ENCODE measurements around the gene ARHGEF2.
A peak's percentile ranks its signal among the peaks of the same experiment; 100 is the strongest.

ARHGEF2 gene

DNA sequence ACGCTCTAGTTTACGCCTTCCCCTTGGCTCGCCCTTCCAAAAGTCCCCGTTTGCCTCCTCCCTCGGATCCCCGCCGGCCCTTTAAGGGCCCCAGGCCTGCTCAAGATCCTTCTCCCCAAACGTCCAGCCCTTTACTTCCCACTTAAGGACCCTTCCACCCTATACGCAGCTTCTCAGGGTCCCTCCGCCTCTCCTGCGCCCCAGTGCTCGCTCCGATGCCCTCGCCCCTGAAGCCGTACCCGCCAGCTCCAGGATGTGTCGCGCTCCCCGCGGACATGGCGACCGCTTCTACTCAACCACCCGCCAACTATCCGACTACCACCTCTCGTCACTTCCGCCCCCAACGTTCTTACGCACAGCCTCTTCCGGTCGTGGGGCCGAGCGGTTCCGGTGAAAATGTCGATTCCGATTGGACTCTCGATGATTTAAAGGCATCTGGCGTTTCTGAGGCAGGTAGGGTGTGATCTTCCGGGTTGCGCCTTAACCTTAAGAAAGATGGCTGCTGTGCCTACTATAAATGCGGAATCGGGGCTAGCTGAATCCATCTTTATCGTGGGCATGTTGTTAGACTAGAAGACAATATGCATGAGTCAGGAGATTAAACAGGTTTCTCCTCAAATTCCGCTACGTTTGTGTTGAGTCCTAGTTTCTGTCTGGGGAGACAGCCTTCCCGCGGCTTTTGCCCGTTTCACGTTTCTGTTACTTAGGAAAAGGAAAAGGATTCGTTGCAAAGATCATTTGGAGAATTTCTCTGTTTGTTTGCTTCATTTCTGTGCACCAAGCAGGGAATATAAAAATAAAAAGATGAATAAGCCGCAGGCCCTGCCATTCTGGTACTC, 44.0 kb downstream of the ARHGEF2 start, which contains the start of gene KHDC4:
TSS of gene KHDC4 (minus strand) at position 317 of the 839 bp plus-strand sequence. CDS start at position 277, 40 bp downstream.
- TF ChIP-seq EZH2phosphoT487 (IDR thresholded peaks at IDR 0.05; ENCODE audit: borderline replicate concordance, low read length): no peak
- TF ChIP-seq CTCF (IDR thresholded peaks at IDR 0.05; ENCODE audit: low read depth, low read length, poor library complexity, severe bottlenecking): peak; percentile 17
- Histone ChIP-seq H4K20me1 (ENCODE audit: control insufficient read depth, insufficient read depth, low read depth, low read length) (peaks cover 17% of the 10 kb centered on the region), H3K4me2 (ENCODE audit: low read length) (peak within 1 kb of the TSS; percentile 83), H3K4me1 (ENCODE audit: control insufficient read depth, low read length) (peaks cover 49% of the 10 kb centered on the region), H3K36me3 (ENCODE audit: control insufficient read depth, low read length) (peaks cover 47% of the 10 kb centered on the region), H3K9me2 (replicated peaks; ENCODE audit: control insufficient read depth, low read length) (no peaks in the 10 kb centered on the region), H3K79me2 (ENCODE audit: control insufficient read depth, low read length) (peaks cover 53% of the 10 kb centered on the region), H3K27ac (ENCODE audit: low read depth, low read length) (peak within 1 kb of the TSS; percentile 58), H3K9me3 (ENCODE audit: control insufficient read depth, insufficient read depth, low read length) (no peaks in the 10 kb centered on the region), H3K4me3 (ENCODE audit: low read length) (peak within 1 kb of the TSS; percentile 83), H3F3A (ENCODE audit: control insufficient read depth, insufficient read depth) (peaks cover 11% of the 10 kb centered on the region), H3K27me3 (ENCODE audit: control insufficient read depth, low read length) (no peaks in the 10 kb centered on the region)

GRCh38 chr1:155933591-155934096, 44.7 kb downstream of the ARHGEF2 start:
- Histone ChIP-seq H3K4me1 (ENCODE audit: control insufficient read depth, low read length) (peaks cover 45% of the 10 kb centered on the region), H3K9me2 (replicated peaks; ENCODE audit: control insufficient read depth, low read length) (no peaks in the 10 kb centered on the region), H3K36me3 (ENCODE audit: control insufficient read depth, low read length) (peaks cover 54% of the 10 kb centered on the region), H3F3A (ENCODE audit: control insufficient read depth, insufficient read depth) (peaks cover 11% of the 10 kb centered on the region), H3K4me2 (ENCODE audit: low read length) (peak overlapping the region; percentile 83), H3K79me2 (ENCODE audit: control insufficient read depth, low read length) (peaks cover 59% of the 10 kb centered on the region), H3K27ac (ENCODE audit: low read depth, low read length) (peak overlapping the region; percentile 58), H3K4me3 (ENCODE audit: low read length) (peak overlapping the region; percentile 83), H3K27me3 (ENCODE audit: control insufficient read depth, low read length) (no peaks in the 10 kb centered on the region), H4K20me1 (ENCODE audit: control insufficient read depth, insufficient read depth, low read depth, low read length) (peaks cover 17% of the 10 kb centered on the region), H3K9me3 (ENCODE audit: control insufficient read depth, insufficient read depth, low read length) (no peaks in the 10 kb centered on the region)
- TF ChIP-seq EZH2phosphoT487 (IDR thresholded peaks at IDR 0.05; ENCODE audit: borderline replicate concordance, low read length): no peak
- no peak for TF ChIP-seq CTCF (IDR thresholded peaks at IDR 0.05; ENCODE audit: low read depth, low read length, poor library complexity, severe bottlenecking)

DNA sequence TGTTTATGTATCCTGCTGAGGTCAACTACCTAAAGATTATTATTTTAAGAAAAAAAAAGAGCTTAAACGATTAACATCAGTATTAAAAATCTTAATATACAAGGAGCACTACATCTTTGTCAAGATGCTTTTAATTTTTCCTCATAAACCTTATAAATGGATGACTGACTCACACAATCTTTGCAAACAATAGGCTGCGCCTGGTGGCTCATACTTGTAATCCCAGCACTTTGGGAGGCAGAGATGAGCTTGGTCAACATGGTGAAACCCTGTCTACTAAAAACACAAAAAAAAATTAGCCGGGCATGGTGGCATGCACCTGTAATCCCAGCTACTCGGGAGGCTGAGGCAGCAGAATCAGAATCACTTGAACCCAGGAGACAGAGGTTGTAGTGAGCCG, 45.9 kb downstream of the ARHGEF2 start:
- no peaks in the 10 kb centered on the region for H3K27me3 ChIP-seq (ENCODE audit: control insufficient read depth, low read length)
- H3F3A ChIP-seq (ENCODE audit: control insufficient read depth, insufficient read depth): peaks cover 11% of the 10 kb centered on the region
- H3K4me1 ChIP-seq (ENCODE audit: control insufficient read depth, low read length): peaks cover 41% of the 10 kb centered on the region
- H3K4me3 ChIP-seq (ENCODE audit: low read length): peak overlapping the region; percentile 83
- H3K79me2 ChIP-seq (ENCODE audit: control insufficient read depth, low read length): peaks cover 65% of the 10 kb centered on the region
- H3K9me2 ChIP-seq (replicated peaks; ENCODE audit: control insufficient read depth, low read length): no peaks in the 10 kb centered on the region
- peaks cover 65% of the 10 kb centered on the region for H3K36me3 ChIP-seq (ENCODE audit: control insufficient read depth, low read length)
- no peaks in the 10 kb centered on the region for H3K9me3 ChIP-seq (ENCODE audit: control insufficient read depth, insufficient read depth, low read length)
- H3K27ac ChIP-seq (ENCODE audit: low read depth, low read length): no peak overlapping the region
- H3K4me2 ChIP-seq (ENCODE audit: low read length): peak overlapping the region; percentile 83
- TF ChIP-seq CTCF (IDR thresholded peaks at IDR 0.05; ENCODE audit: low read depth, low read length, poor library complexity, severe bottlenecking) (no peak), EZH2phosphoT487 (IDR thresholded peaks at IDR 0.05; ENCODE audit: borderline replicate concordance, low read length) (no peak)
- H4K20me1 ChIP-seq (ENCODE audit: control insufficient read depth, insufficient read depth, low read depth, low read length): peaks cover 17% of the 10 kb centered on the region
